HEK293T (cell line): ENCODE data around the gene TMEM200B.

ENCODE experiments used
- CTCF ChIA-PET: fragments of 350-600 bp; formaldehyde crosslinking; extraction: SDS; loops from one replicate; lab custom pipeline; 2021; ENCODE audit warnings: antibody characterized with exemption, inconsistent platforms; lab: Yijun Ruan, JAX
- POLR2A ChIA-PET: fragments of 350-600 bp; formaldehyde crosslinking; extraction: SDS; loops from one replicate; lab custom pipeline; 2020; ENCODE audit warnings: antibody characterized with exemption, inconsistent platforms; lab: Yijun Ruan, JAX
- DNase-seq: peaks from one replicate; pipeline ENCODE4 v3.0.0; 2012; ENCODE audit warnings: mixed read lengths; ENCODE audit errors: extremely low spot score
- ARNT ChIP-seq: fragments of 450-650 bp; IDR thresholded peaks from 2 replicates; pipeline ENCODE4 v1.6.1; 2017; ENCODE audit warnings: mild to moderate bottlenecking
- BHLHE40 ChIP-seq: fragments of 450-650 bp; IDR thresholded peaks from 2 replicates; pipeline ENCODE4 v1.6.1; 2016; ENCODE audit warnings: mild to moderate bottlenecking, moderate library complexity, borderline replicate concordance
- CTBP1 ChIP-seq: fragments of 450-650 bp; IDR thresholded peaks from 2 replicates; pipeline ENCODE4 v1.6.1; 2016; ENCODE audit warnings: borderline replicate concordance
- ELF4 ChIP-seq: fragments of 450-650 bp; IDR thresholded peaks from 2 replicates; pipeline ENCODE4 v1.6.1; 2017; ENCODE audit warnings: antibody characterized with exemption
- FOXA1 ChIP-seq: fragments of 450-650 bp; IDR thresholded peaks from 2 replicates; pipeline ENCODE4 v1.6.1; 2016; ENCODE audit warnings: mild to moderate bottlenecking
- FOXK2 ChIP-seq: fragments of 450-650 bp; IDR thresholded peaks from 2 replicates; pipeline ENCODE4 v1.6.1; 2016; ENCODE audit warnings: mild to moderate bottlenecking
- FOXM1 ChIP-seq: fragments of 450-650 bp; IDR thresholded peaks from 2 replicates; pipeline ENCODE4 v1.6.1; 2017; ENCODE audit warnings: mild to moderate bottlenecking, borderline replicate concordance
- HDGF ChIP-seq: fragments of 450-650 bp; IDR thresholded peaks from 2 replicates; pipeline ENCODE4 v1.6.1; 2017; ENCODE audit warnings: antibody characterized with exemption, borderline replicate concordance
- L3MBTL2 ChIP-seq: fragments of 450-650 bp; conservative IDR thresholded peaks from 2 replicates; pipeline ENCODE4 v1.6.1; 2016; ENCODE audit warnings: mild to moderate bottlenecking
- LEF1 ChIP-seq: fragments of 450-650 bp; IDR thresholded peaks from 2 replicates; pipeline ENCODE4 v1.6.1; 2017; ENCODE audit warnings: mild to moderate bottlenecking, borderline replicate concordance
- NFRKB ChIP-seq: fragments of 450-650 bp; IDR thresholded peaks from 2 replicates; pipeline ENCODE4 v1.6.1; 2016; ENCODE audit warnings: mild to moderate bottlenecking, moderate library complexity
- SP1 ChIP-seq: fragments of 450-650 bp; IDR thresholded peaks from 2 replicates; pipeline ENCODE4 v1.6.1; 2017
- SUZ12 ChIP-seq: fragments of 450-650 bp; IDR thresholded peaks from 2 replicates; pipeline ENCODE4 v1.6.1; 2016; ENCODE audit warnings: mild to moderate bottlenecking
- TARDBP ChIP-seq: fragments of 450-650 bp; IDR thresholded peaks from 2 replicates; pipeline ENCODE4 v1.6.1; 2016
- ZNF384 ChIP-seq: fragments of 450-650 bp; IDR thresholded peaks from 2 replicates; pipeline ENCODE4 v1.6.1; 2016
- TF ChIP-seq, protein P1 (sequence below): fragments of 450-650 bp; IDR thresholded peaks from 2 replicates; pipeline ENCODE4 v1.6.1; 2016

The TMEM200B gene

DNA sequence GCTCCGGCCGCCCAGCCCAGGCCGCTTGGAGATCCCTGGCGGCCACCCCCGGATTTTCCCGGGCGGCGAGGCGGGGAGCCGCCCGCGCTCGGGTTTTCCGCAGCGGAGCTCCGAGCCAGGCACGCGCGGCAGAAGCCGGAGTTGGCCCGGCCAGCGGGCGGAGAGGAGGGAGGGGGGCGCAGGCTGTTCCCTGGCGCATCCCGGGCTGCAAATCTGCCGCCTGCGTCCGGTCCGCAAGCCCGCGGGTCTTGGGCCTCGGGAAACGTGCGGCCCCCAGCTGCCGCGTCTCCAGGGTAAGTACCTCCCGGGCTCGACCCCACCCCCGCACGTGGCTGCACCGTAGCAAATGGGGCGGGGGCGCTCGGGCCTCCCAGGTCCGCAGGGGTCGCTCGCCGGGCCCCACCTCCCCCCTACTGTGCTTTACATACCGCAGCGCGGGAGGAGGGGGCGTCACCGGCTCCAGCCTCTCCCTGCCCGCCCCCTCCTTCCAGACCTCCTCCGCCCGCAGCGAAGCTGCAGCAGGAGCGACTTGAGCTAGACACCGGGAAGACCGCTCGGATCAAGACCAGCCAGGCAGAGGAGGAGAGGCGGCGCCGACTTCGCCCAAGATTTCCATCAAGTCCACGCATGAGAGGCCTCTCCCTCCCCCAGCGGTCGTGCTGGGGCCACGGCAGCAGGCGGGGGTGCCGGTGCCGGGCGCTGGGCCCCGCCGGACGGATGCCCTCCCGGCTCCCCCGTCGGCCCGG lies 1.6 kb downstream of the TMEM200B start:
- ChIA-PET POLR2A (no interaction called here), CTCF (interaction anchor here (1.5 kb wide), 1 partner anchor 10 kb away, joined by 3 read pairs; no protein-coding TSS in a partner anchor)
- TF ChIP-seq FOXK2 = no peak
- TF ChIP-seq SUZ12 = no peak
- TF ChIP-seq ELF4 = no peak
- TF ChIP-seq FOXA1 = no peak
- no peak for TF ChIP-seq BHLHE40
- TF ChIP-seq CTBP1 = no peak
- TF ChIP-seq NFRKB = no peak
- no peak for TF ChIP-seq FOXM1
- TF ChIP-seq TARDBP = no peak
- TF ChIP-seq HDGF = no peak
- no peak for TF ChIP-seq ZNF384
- TF ChIP-seq SP1 = no peak
- TF ChIP-seq, protein P1, sequence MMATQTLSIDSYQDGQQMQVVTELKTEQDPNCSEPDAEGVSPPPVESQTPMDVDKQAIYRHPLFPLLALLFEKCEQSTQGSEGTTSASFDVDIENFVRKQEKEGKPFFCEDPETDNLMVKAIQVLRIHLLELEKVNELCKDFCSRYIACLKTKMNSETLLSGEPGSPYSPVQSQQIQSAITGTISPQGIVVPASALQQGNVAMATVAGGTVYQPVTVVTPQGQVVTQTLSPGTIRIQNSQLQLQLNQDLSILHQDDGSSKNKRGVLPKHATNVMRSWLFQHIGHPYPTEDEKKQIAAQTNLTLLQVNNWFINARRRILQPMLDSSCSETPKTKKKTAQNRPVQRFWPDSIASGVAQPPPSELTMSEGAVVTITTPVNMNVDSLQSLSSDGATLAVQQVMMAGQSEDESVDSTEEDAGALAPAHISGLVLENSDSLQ = no peak
- no peak for TF ChIP-seq LEF1
- TF ChIP-seq ARNT = no peak
- no peak for DNase-seq

DNA sequence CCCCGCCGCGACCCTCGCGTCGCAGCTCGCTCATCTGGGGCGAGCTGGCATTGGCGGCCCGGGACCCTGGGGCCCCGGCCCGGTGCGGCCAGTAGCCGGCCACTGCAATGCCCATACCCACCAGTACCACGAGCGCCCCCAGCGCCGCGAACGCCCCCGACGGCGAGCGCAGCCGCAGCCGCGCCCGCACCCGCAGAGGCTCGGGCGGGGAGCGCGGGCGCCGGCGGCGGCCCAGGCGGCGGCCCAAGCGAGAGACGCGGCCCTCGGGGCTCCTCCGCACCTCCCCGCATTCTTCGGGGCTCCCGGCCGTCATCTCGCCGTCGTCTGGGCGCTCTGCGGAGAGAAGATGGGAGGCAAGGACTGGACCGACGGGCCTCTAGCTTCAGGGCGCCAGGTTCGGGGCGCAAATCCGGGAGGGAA lies 2.2 kb downstream of the TMEM200B start:
- ChIA-PET POLR2A (no interaction called here), CTCF (interaction anchor here (1.5 kb wide), 1 partner anchor 9 kb away, joined by 3 read pairs; no protein-coding TSS in a partner anchor)
- DNase-seq = no peak
- TF ChIP-seq ELF4 = no peak
- no peak for TF ChIP-seq HDGF
- no peak for TF ChIP-seq BHLHE40
- TF ChIP-seq FOXA1 = no peak
- TF ChIP-seq L3MBTL2 = no peak
- TF ChIP-seq NFRKB = no peak
- no peak for TF ChIP-seq SP1
- TF ChIP-seq ARNT = no peak
- no peak for TF ChIP-seq ZNF384
- TF ChIP-seq, protein P1 = no peak
- no peak for TF ChIP-seq LEF1
- TF ChIP-seq TARDBP = no peak
- TF ChIP-seq CTBP1 = no peak
- TF ChIP-seq FOXK2 = no peak
- no peak for TF ChIP-seq SUZ12
- no peak for TF ChIP-seq FOXM1

GRCh38 chr1:29120947-29121485 lies 2.7 kb downstream of the TMEM200B start:
- CTCF ChIA-PET = no interaction called here
- POLR2A ChIA-PET = no interaction called here
- peak; percentile 5 for DNase-seq
- TF ChIP-seq FOXK2 (no peak), LEF1 (no peak), BHLHE40 (no peak), ZNF384 (no peak), FOXM1 (no peak), ELF4 (no peak), ARNT (no peak), CTBP1 (no peak), SP1 (no peak), L3MBTL2 (no peak), NFRKB (no peak)

DNA sequence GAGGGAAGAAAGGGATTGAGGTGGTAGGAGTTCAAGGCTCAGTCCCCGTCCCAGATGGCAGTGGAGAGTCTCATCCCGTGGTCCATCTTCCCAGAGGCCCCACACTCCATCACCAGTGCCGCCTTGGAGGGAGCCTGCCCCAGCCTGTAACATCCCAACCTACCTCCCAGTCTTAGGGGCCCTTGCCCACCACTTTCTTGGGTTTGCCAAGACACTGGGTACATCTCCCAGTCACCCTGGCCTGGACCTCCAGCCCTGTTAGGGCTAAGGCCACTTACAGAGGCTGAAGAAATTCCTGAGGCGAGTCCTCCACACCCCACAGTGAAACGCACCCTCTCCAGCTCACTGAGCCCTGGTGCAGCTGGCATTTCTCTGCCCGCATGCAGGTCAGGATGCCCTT lies 3.3 kb downstream of the TMEM200B start:
- peak; percentile 8 for DNase-seq
- TF ChIP-seq BHLHE40 (no peak), L3MBTL2 (no peak), ELF4 (no peak), NFRKB (no peak), FOXK2 (no peak), FOXM1 (no peak), LEF1 (no peak), HDGF (no peak), ARNT (no peak), TARDBP (no peak), SP1 (no peak), FOXA1 (no peak), CTBP1 (no peak), ZNF384 (no peak)
- TF ChIP-seq, protein P1 = no peak
- ChIA-PET CTCF (no interaction called here), POLR2A (interaction anchor here (1.5 kb wide), 1 partner anchor 61 kb away, joined by 3 read pairs; the partner anchor contains the start of gene SRSF4)

DNA sequence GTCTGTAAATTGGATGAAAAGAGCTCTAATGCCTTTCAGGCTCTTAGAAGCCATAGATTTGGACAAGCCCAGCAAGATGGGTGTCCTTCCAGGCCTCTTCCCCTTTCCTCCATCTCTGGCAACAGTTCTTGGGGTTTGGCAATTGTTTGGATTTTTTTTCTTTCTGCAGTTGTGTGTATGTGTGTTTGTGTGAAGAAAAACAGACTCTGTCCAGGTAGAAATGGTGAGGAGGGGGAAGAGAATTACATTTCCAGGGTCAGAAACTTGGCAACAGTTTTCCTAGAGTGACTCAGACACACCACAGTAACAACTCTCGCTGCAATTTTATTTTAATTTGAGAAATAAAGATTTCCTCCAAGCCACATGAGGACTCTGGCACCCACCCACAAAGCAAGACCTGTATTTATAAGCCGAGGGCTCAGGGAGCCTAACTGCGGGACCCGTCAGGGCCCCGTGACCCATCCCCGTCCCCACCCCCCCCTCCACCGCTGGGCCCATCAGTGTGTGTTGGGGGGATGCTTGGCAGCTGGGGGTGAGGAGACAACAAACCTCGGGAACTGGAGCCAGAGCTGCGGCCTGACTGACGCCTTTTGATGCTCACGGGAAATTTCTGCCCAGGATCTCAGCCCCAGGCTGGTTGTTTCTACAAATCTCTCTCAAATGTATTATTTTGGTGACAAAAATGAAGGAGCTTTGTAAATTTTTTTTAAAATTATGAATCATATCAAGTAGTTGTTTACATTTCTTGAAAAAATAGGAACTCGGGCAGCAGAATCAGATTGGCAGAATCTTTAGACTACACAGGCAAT lies 4.4 kb downstream of the TMEM200B start:
- POLR2A ChIA-PET = interaction anchor here (0.9 to 1.5 kb wide), 2 partner anchors 62 to 63 kb away, joined by 3 to 4 read pairs; partner anchors contain the start of gene SRSF4
- DNase-seq = no peak
- TF ChIP-seq ARNT (no peak), CTBP1 (no peak), FOXM1 (no peak), L3MBTL2 (no peak), HDGF (no peak), TARDBP (no peak), ELF4 (no peak), FOXK2 (no peak), BHLHE40 (no peak), SUZ12 (no peak)
- TF ChIP-seq, protein P1 = no peak
- CTCF ChIA-PET = interaction anchor here (0.6 kb wide), 1 partner anchor 142 kb away, joined by 3 read pairs; no protein-coding TSS in a partner anchor
